ENCODE data around the gene PLEKHN1.
A peak's percentile ranks its signal among the peaks of the same experiment; 100 is the strongest.

The PLEKHN1 gene

GRCh38 chr1:920521-920920 lies 45.8 kb upstream of the PLEKHN1 start:
- TF ChIP-seq, protein P1, sequence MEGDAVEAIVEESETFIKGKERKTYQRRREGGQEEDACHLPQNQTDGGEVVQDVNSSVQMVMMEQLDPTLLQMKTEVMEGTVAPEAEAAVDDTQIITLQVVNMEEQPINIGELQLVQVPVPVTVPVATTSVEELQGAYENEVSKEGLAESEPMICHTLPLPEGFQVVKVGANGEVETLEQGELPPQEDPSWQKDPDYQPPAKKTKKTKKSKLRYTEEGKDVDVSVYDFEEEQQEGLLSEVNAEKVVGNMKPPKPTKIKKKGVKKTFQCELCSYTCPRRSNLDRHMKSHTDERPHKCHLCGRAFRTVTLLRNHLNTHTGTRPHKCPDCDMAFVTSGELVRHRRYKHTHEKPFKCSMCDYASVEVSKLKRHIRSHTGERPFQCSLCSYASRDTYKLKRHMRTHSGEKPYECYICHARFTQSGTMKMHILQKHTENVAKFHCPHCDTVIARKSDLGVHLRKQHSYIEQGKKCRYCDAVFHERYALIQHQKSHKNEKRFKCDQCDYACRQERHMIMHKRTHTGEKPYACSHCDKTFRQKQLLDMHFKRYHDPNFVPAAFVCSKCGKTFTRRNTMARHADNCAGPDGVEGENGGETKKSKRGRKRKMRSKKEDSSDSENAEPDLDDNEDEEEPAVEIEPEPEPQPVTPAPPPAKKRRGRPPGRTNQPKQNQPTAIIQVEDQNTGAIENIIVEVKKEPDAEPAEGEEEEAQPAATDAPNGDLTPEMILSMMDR (IDR thresholded peaks at IDR 0.05), result no peak

GRCh38 chr1:921011-921837 lies 45.1 kb upstream of the PLEKHN1 start:
- TF ChIP-seq, protein P1 (IDR thresholded peaks at IDR 0.05), result peak; percentile 21; the same call in 1 of the 2 replicates

GRCh38 chr1:923131-923990 lies 42.9 kb upstream of the PLEKHN1 start, which contains the start of gene SAMD11:
Gene SAMD11, plus strand, starts transcription at chr1:923923. Its CDS starts 509 bp downstream, at chr1:924432.
- TF ChIP-seq, protein P1 (IDR thresholded peaks at IDR 0.05), result no peak

GRCh38 chr1:923991-924655 lies 42.2 kb upstream of the PLEKHN1 start:
- TF ChIP-seq, protein P1 (IDR thresholded peaks at IDR 0.05), result no peak

DNA sequence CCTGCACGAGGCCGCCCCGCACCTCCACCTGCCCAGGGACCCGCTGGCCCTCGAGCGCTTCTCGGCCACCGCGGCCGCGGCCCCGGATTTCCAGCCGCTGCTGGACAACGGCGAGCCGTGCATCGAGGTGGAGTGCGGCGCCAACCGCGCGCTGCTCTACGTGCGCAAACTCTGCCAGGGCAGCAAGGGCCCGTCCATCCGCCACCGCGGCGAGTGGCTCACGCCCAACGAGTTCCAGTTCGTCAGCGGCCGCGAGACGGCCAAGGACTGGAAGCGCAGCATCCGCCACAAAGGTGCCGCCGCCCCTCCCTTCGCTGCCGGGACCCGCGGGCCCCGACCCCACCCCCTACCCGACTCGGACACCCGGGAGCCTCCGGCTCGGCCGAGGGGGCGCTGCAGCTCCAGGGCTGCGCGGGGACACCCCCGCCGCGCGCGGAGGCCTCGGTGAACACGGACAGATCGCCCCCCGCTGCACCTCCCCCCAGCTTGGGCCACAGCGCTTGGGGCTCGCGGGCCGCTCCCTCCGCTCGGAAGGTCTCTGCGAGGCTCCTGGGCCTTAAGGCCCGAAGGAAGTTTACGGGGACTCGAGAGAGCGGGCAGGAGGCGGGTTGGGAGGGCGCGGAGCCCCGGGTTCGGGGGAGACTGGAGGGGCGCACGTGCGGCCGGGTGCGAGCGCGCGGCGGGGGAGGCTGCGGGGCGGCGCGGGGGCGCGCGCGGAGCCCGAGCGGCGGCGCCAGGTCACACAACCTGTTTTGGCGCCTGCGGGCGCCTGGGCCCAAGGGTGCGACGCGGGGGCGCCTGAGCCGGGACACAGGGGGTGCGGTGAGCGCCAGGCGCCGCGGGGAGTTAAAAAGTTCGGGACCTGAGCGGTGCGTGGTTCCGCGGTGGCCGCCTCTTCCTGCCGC lies 41.4 kb upstream of the PLEKHN1 start:
- TF ChIP-seq, protein P1 (IDR thresholded peaks at IDR 0.05), result peak; percentile 26; the same call in 1 of the 2 replicates

DNA sequence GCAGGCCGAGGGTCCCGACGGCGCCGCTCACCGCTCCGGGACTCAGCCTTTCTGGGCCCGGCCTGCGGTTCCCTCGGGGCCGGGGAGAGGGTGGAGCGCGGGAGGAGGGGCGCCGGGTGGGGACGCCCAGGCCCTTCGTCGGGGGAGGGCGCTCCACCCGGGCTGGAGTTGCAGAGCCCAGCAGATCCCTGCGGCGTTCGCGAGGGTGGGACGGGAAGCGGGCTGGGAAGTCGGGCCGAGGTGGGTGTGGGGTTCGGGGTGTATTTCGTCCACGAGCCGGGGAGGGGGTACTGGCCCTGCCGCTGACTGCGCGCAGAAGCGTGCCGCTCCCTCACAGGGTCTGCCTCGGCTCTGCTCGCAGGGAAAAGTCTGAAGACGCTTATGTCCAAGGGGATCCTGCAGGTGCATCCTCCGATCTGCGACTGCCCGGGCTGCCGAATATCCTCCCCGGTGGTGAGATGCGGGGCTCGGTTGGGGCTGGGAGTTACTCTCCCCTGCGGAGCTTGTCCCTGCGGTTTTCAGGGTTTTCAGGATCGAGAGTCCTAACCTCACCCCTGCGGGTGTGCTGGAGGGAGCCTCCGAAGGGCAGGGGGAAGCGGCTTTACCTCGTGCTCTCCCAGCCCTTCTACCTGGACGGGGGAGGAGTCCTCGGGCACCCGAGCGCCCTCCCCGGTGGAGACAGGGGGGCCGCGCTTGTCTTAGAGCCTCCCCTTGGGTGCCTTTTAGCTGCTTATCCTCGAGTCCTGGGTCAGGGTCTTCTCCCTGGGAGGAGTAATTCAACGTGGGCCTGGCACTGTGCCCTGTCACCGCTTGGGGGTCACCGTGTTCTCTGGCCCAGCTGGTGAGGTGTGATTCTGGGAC lies 40.5 kb upstream of the PLEKHN1 start:
- TF ChIP-seq, protein P1 (IDR thresholded peaks at IDR 0.05), result no peak

Measured in LNCAP (cell line).